GM13977 (cell line): ENCODE results near the gene GMDS.

Source experiments
- DNase-seq: peaks from one replicate; pipeline ENCODE4 v3.0.0; 2012; ENCODE audit warnings: low spot score
- in situ Hi-C: fragments of 300-500 bp; cut with MboI; formaldehyde crosslinking; loops from one replicate; pipeline ENCODE4 v1.12.0; 2022; ENCODE audit warnings: low sequenced_read_pairs, low pct_unique_long_range_greater_than_20kb, mixed read lengths, inconsistent platforms; ENCODE audit not compliant: unreplicated experiment
- TF ChIP-seq, protein P1 (sequence below): IDR thresholded peaks from 2 replicates; pipeline ENCODE4 v1.5.1; 2012; ENCODE audit warnings: mild to moderate bottlenecking, control low read depth; ENCODE audit not compliant: insufficient read depth; ENCODE audit errors: extremely low read depth, missing control alignments

GMDS gene

DNA sequence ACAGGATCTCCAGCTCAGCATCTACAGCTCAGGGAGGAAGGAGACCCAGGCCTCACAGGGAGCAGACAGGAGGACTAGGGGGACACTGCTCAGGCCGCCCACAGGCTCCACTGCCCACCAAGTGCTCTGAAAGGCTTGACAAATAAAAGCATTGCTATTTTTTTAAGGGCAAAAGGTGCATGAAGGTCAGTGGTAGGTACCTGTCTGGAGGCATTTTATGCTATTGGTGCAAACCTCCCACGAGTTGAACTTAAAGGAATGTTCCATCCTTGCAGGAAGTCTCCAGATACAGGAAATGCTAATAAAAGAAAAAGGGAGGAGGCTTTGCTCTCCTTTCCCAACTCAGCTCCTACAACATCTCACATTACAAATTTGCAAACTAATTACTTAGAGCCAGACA lies 407.6 kb downstream of the GMDS start:
- TF ChIP-seq, protein P1, sequence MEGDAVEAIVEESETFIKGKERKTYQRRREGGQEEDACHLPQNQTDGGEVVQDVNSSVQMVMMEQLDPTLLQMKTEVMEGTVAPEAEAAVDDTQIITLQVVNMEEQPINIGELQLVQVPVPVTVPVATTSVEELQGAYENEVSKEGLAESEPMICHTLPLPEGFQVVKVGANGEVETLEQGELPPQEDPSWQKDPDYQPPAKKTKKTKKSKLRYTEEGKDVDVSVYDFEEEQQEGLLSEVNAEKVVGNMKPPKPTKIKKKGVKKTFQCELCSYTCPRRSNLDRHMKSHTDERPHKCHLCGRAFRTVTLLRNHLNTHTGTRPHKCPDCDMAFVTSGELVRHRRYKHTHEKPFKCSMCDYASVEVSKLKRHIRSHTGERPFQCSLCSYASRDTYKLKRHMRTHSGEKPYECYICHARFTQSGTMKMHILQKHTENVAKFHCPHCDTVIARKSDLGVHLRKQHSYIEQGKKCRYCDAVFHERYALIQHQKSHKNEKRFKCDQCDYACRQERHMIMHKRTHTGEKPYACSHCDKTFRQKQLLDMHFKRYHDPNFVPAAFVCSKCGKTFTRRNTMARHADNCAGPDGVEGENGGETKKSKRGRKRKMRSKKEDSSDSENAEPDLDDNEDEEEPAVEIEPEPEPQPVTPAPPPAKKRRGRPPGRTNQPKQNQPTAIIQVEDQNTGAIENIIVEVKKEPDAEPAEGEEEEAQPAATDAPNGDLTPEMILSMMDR = no peak
- in situ Hi-C loops = no loop called here
- DNase-seq = no peak

DNA sequence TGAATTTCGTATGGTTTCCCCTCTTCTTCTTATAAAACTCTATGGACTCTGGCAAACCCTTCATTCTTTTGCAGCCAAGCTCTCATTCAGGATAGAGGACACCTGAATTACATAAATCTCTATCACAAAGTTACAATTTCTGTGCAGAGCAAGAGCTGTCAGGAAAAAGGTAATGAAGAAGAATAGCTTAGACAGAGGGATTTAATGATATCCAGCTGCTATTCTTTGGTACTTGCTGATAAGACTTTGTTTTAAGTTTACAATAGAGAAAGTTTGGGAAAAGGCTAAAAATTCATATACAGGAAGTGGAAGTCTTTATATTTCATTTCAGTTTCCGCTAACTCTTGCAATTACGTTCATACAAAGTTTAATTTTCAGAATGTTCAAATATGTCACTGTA lies 408.7 kb downstream of the GMDS start:
- TF ChIP-seq, protein P1 = no peak
- in situ Hi-C loops = no loop called here
- no peak for DNase-seq

DNA sequence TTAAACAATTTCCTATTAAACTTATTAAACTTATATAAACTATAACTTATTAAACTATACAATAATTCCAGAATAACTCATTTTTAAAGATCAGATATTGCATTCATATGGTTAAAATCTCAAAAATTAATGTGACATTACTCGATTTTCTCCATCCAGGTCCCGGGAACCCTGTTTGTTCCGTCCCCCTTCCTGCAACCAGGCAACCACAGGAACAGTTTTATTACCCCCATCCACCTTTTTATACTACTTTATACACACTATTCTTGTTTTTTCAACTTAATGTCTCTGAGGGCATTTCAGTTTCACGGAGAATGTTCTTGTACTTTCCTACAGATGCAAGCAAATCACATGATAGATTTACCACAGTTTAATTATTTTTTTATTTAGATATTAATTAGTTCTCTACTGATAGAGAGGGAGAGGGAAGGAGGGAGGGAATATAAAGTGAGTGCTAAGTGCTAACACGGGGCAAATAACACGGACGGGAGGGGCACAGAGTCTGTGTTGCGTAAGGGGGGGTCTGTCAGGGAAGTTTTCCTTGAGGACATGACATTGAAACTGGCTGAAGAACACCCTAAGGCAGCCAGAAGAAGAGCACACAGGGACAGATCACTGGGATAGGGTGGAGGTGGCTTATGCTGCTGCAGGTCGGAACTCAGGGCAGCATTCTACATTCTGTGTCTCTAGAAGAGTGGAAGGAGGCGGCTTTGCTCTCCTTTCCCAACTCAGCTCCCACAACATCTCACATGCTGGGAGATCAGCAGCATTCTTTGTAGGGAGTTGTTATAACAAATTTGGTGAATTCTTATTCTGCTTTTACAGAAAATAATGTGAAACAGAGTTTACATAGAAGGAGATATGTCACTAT lies 410.5 kb downstream of the GMDS start:
- TF ChIP-seq, protein P1 = no peak
- DNase-seq = no peak
- in situ Hi-C loops = no loop called here

DNA sequence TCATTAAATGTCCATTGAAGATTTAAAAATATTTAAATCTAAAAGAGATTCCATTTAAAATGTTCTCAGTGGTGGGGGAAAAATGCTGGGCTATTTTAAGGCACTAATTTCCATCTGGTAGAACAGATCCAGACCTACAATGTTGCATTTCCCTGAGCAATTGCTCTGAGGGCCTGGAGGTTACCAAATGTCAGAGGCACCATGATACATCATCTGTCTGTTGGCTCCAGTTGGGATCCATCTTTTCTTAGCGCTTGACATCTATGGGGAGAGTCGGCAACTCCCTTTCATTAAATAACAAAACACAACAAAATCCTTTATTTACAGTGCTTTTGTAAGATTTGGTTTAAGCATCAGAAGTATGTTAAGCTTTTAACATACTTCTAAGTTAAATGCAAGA lies 411.2 kb downstream of the GMDS start:
- TF ChIP-seq, protein P1 = no peak
- no peak for DNase-seq
- in situ Hi-C loops = no loop called here

DNA sequence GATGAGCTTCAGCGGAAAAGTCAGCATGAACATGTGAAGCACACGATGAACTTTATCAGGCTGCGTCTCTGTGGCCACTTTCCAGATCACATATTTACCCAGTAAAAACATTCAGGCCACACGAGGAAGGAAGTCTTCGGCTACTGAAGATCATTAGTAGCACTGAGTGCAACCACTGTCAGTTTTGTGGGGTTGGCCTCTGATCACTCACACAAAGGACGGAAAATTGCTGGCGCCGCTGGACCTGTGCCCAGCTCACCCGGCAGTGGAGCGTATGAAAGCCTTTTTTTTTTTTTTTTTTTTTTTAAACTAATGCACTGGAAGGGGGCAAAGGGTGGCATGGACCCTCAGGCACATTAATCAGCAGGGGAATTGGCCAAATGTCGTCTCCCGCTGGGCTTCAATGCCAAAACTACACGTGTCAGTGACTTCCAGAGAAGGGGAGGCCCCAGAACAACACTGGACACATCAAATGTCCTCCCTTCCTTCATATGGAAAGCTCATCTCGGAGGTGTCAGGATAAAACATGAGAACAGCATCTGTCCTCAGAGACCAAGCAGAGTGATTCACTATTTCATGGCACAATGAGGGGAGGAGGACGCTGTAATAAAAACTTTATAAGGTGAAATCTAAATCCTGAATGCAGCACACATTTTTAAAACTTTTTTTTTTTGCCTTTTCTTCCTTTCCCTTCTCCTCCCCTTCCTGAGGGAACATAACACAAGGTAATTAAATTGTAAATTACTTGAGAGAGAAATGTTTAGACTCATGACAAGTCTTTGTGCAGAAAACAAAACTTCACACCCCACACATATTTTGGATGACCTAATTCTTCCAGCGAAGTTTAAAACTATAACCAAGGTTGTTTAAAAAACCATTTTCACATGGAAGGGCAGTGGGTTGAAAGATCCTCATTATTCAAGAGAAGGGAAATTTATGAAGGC lies 412.3 kb downstream of the GMDS start:
- TF ChIP-seq, protein P1 = no peak
- in situ Hi-C loops = no loop called here
- no peak for DNase-seq

DNA sequence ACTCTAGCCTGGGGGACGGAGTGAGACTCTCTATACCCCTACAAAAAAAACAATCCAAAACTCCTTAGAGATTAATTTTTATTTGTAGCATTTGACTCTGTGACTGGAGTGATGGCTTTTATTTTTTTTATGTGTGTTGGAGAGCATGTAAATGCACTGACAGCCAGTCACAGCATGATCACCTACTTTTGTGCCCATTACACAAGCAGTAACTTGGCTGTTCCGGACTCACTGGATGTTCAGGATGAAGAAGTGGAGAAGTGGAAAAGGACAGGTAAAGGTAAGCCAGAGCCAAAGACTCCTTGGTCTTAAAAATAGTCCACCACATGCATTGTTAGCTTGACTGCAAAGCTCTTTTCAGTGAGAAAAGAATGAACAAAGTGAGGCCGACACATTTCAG lies 413.0 kb downstream of the GMDS start:
- in situ Hi-C loops = no loop called here
- DNase-seq = no peak
- TF ChIP-seq, protein P1 = no peak
